A172 (cell line): ENCODE data around the gene CDH4. TPM values are rescaled to one million over a fixed set of nuclear protein-coding genes. Genes with fewer than 3 reads are reported as not detected.

Experiments used
- DNase-seq: peaks from one replicate; pipeline ENCODE4 v3.0.0-alpha.2; 2015; ENCODE audit warnings: low spot score
- total RNA-seq: library from RNA; depleted of rRNA; stranded (reverse); fragments of >200 nt; shearing (Covaris generic); gene quantifications from 2 replicates; pipeline ENCODE4 v1.2.3, GENCODE V29; 2014

CDH4 gene
- total RNA-seq, 1 experiment from 2014 or later: 5.5 TPM

- DNase-seq: no peak
These were observed 702.4 kb downstream of the CDH4 start for GRCh38 chr20:61954276-61955021.

DNA sequence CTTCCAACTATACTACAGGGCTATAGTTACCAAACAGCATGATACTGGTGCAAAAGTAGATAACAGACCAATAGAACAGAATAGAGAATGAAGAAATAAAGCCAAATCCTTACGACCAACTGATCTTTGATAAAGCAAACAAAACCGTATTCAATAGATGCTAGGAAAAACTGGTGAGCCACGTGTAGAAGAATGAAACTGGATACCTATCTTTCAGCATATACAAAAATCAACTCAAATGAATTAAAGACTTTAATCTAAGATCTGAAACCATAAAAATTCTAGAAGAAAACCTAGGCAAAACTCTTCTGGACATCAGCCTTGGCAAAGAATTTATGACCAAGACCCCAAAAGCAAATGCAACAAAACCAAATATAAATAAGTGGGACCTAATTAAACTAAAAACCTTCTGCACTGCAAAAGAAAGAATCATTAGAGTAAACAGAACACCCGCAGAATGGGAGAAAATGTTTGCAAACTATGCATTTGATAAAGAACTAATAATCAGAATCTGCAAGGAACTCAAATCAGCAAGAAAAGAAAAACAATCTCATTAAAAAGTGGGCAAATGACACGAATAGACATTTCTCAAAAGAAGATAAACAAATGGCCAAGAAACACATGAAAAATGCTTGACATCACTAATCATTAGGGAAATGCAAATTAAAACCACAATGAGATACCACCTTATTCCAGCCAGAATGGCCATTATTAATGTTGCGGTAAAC is 703.8 kb downstream of the CDH4 start:
- no peak for DNase-seq

DNA sequence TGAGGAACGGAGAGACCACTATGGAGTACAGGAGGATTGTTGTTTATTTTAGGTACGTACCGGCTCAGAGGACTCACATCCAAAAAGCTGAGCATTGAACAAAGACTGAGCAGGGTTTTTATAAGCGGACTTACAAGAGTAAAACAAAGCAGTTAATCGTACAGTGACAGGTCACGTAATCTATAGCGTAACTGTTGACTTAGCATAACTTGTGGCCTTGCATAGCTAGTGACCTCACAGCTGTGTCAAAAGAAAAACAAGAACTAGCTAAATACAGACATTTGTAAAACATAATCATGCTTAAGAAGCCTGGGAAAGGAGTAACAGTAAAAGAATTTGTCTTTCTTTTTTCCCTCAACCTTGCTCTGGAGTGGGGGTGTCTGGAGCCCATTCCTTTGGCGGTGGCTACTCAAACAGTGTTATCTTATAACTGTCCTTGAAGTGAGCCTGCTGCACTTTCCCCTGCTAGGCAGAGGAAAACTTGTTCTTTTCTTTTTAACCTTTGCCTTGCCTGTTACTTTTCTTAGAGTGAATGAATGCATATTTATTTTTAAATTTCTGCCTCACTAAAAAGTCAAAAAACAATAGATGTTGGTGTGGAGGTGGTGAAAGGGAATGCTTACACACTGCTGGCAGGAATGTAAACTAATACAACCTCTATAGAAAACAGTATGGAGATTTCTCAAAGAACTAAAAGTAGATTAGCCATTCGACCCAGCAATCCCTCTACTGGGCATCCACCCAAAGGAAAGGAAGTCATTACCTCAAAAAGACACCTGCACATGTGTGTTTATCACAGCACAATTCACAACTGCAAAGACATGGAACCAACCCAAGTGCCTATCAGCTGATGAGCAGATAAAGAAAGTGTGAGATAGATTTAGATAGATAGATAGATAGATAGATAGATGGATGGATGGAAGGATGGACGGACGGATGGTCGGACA is 704.6 kb downstream of the CDH4 start:
- DNase-seq: no peak

GRCh38 chr20:61957961-61958715 is 706.1 kb downstream of the CDH4 start:
- no peak for DNase-seq

GRCh38 chr20:61958773-61959700 is 707.0 kb downstream of the CDH4 start:
- peak; percentile 22 for DNase-seq

DNA sequence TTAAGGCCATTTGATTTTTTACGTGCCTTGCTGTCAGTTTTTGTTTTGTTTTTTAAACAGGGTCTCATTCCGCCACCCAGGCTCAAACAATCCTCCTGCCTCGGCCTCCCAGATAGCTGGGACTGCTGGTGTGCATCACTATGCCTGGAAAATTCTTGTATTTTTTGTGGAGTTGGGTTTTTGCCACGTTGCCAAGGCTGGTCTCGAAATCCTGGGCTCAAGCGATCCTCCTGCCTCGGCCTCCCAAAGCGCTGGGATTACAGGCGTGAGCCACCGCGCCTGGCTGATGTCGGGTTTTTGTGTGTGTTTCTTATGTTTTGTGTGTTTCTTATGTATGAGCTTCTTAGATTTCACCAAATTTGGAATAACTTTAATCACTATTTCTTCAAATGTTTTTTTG is 708.8 kb downstream of the CDH4 start:
- no peak for DNase-seq

- no peak for DNase-seq
These were observed 711.1 kb downstream of the CDH4 start for GRCh38 chr20:61963149-61963548.

DNA sequence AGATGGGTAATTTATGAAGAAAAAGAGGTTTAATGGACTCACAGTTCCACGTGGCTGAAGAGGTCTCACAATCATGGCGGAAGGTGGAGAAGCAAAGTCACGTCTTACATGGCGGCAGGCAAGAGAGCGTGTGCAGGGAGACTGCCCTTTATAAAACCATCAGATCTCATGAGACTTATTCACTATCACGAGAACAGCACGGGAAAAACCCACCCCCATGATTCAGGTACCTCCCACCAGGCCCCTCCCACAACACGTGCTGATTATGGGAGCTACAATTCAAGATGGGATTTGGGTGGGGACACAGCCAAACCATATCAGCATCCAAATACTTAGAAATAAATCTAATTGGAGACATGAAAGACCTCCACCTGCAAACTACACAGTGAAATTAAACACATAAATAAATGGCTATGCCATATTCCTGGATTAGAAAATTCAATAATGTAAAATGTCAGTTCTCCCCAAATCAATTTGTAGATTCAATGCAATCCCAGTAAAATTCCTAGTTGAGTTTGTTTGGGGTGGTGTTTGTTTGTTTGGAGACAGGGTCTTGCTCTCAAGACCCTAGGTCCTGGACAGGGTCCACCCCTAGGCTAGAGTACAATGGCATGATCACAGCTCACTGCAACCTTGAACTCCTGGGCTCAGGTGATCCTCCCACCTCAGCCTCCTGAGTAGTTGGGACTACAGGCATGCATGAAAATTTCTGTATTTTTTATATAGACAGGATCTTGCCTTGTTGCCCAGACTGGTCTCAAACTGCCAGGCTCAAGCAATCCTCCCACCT is 712.0 kb downstream of the CDH4 start:
- DNase-seq: no peak

GRCh38 chr20:61964675-61965605 is 712.9 kb downstream of the CDH4 start:
- no peak for DNase-seq

DNA sequence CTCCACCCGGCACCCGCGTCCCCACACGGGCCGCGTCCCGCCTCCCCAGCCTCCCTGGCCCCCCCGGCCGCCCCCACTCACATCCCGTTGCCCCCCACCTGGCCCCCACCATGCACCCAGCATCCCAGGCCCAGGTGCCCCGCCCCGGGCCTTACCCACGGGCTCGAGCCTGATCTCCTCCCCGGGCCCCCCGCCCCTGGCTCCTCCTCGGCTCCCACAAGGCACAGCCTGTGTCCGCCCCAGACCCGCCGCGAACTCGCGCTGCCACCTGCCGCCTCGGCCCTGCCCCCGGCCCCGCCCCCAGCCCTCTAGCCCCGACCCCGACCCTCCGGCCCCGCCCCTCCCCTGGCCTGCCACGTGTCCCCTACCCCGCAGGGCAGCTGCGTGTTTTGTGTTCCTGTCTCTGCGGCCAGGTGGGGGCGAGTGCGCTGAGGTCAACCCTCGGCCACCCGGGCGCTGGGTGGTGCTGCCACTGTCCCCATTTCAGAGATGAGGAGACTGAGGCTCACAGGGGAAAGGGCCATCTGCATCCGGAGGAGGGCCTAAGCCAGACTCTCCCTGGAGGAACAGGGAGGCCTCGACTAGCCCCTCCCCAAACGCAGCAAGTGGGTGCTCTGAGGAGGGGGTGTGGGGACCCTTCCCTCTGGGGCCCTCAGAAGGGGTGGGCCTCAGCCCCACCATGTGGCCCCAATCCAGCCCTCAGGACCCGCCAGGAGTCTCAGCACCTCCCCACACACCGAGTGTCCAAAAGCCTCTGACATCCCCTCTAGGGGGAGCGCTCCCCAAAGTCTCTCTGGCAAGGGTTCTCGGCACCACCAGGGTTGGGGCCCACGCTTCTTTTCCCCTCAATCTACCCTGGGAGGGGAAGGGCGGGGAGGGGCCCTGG is 713.8 kb downstream of the CDH4 start:
- DNase-seq: no peak

GRCh38 chr20:61966492-61967244 is 714.6 kb downstream of the CDH4 start:
- DNase-seq: no peak

DNA sequence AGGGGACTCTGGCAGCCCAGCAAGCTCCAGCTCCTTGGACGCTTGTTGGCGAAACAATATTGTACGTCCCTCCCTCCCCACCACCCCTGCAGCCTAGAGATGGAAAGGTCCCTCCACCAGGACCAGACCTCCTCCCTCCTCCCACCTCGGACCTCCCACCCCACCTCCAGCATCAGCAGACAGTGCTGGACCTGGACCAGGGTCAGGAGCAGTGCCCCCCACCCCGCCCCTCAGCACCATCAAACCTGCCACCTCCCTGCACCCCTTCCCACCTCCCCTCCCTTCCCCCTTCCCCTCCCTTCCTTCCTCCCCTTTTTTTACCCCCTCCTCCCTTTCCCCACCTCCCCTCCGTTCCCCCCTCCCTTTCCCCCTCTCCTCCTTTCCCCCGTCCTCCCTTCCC is 715.2 kb downstream of the CDH4 start:
- no peak for DNase-seq

- no peak for DNase-seq
These were observed 716.2 kb downstream of the CDH4 start for GRCh38 chr20:61968036-61968810.

GRCh38 chr20:61968932-61969331 is 716.9 kb downstream of the CDH4 start:
- DNase-seq: no peak

DNA sequence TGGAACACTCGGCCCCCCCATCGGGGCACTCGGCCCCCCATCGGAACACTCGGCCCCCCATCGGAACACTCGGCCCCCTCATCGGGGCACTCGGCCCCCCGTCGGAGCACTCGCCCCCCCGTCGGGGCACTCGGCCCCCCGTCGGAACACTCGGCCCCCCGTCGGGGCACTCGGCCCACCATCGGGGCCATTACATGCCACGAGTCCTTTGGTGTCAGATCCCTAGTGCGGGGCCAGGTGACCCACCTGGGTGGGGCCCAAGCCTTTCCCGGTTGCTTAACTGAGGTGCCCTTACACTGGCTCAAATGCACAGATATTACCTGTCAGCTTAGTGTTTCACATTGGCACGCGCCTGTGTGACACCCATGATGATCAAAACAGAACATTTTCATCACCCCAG is 717.7 kb downstream of the CDH4 start:
- DNase-seq: no peak

DNA sequence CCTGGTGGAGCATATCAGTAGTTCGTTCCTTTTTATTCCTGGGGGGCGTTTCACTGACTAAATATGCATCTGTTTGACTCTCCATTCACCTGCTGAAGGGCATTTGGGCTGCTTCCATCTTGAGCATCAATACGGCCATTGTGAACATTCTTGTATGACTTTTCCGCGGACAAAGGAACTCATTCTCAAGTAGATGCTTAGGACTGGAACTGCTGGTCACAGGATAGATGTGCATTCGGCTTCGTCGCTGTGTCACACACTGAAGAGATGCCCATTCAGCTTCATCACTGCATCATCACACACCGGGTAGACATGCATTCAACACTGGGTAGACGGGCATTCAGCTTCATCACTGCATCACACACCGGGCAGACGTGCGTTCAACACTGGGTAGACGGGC is 718.3 kb downstream of the CDH4 start:
- no peak for DNase-seq
